ENCODE measurements around the gene MIA2. TPM values are rescaled to one million over a fixed set of nuclear protein-coding genes. Genes with fewer than 3 reads are reported as not detected.

Gene MIA2
- total RNA-seq, 1 donor, result 21.6 TPM

DNA sequence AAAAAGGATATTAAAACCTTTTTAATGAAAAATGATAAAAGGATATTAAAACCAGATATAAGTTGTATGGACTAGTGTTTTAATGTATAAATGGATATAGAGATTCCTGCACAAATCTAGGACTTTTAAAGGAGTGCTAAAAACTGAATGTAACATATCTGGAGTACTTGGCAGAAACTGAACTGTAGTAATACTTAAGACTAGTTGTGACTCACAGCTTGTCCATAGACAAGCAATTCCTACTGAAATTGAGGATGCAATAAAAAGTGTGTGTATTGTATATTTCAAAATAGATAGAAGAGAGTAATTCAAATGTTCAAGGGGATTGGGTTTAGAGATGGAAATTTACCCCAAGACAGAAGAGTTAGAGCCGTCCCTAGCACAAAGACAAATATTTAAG lies 138.9 kb downstream of the MIA2 start:
- DNase-seq (ENCODE audit: low read depth), result no peak
- no peak overlapping the region for H3K4me3 ChIP-seq (ENCODE audit: low read depth, low read length)
- TF ChIP-seq, protein P1, sequence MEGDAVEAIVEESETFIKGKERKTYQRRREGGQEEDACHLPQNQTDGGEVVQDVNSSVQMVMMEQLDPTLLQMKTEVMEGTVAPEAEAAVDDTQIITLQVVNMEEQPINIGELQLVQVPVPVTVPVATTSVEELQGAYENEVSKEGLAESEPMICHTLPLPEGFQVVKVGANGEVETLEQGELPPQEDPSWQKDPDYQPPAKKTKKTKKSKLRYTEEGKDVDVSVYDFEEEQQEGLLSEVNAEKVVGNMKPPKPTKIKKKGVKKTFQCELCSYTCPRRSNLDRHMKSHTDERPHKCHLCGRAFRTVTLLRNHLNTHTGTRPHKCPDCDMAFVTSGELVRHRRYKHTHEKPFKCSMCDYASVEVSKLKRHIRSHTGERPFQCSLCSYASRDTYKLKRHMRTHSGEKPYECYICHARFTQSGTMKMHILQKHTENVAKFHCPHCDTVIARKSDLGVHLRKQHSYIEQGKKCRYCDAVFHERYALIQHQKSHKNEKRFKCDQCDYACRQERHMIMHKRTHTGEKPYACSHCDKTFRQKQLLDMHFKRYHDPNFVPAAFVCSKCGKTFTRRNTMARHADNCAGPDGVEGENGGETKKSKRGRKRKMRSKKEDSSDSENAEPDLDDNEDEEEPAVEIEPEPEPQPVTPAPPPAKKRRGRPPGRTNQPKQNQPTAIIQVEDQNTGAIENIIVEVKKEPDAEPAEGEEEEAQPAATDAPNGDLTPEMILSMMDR (IDR thresholded peaks at IDR 0.05; ENCODE audit: insufficient read depth, low read depth, low read length), result no peak

DNA sequence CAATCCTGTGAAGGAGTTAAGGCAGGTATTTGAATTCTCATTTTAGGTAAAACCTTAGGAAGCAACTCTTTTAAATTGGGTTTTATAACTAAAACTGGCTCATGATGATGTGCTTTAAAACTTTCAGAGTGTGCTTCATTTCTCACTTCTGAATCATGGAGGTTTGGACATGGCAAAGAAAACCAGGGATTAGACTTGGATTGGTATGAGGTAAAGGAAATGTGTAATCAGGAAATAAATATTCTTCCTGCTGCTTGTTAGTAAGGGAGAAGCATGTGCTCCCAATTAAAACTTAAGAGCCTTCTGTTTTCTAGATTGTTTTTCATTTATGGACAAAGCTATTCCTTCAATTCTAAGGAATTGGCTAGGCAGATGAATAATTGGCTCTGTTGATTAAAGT lies 141.1 kb downstream of the MIA2 start:
- TF ChIP-seq, protein P1 (IDR thresholded peaks at IDR 0.05; ENCODE audit: insufficient read depth, low read depth, low read length), result no peak
- H3K4me3 ChIP-seq (ENCODE audit: low read depth, low read length), result no peak overlapping the region
- peak; percentile 54 for DNase-seq (ENCODE audit: low read depth)

DNA sequence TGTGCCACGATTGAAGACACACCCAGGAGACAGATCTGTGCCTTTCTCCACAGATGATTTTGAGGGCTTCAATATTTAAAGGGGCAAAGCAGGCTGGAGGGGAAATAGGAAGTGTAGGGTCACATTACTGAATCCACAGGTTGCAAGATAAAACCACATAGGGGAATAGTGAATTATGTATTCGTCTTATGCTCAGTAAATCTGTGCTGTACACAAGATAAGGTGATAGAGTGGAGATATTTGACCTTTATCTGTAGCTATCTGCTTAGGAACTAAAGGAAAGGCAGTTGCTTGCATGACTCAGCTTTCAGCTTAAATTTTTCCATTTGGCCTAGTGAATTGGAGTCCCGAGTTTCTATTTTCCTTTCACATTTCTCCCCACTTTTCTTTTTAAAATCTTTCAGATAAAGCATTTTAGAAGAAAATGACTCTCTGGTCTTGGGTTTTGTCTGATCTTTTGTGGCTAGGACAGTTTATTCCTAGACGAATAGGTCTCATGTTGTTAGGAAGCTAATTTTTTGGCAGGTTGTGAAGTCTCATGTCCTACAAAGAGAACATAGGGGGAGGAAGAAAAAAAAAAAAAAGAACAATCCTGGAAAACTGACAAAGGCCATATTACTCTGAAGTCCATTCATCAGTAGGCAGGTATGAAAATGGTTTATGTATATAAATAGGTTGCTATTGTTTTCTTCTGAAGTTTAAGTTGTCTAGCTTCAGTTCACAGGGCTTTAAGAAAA lies 143.1 kb downstream of the MIA2 start:
- DNase-seq (ENCODE audit: low read depth), result peak; percentile 67
- H3K4me3 ChIP-seq (ENCODE audit: low read depth, low read length), result no peak overlapping the region
- TF ChIP-seq, protein P1 (IDR thresholded peaks at IDR 0.05; ENCODE audit: insufficient read depth, low read depth, low read length), result no peak

DNA sequence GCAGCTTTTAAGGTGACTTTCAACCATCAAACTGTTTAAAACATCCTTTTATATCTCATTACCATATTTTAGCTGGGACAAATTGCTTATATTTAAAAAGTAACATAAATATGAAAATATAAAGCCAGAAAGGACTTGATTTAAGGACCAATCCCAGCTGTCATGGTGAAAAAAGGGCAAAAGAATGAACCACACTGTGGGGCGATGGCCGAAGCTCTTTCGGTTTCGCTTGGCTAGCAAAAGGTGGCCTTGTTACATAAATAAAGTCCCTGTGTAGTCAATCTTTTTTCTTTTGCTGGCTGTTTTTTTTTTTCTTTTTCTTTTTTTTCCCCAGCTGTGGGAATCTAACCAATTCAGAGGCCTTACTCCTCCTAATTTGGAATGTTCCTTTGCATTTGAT lies 147.7 kb downstream of the MIA2 start:
- H3K4me3 ChIP-seq (ENCODE audit: low read depth, low read length), result no peak overlapping the region
- TF ChIP-seq, protein P1 (IDR thresholded peaks at IDR 0.05; ENCODE audit: insufficient read depth, low read depth, low read length), result no peak
- no peak for DNase-seq (ENCODE audit: low read depth)

DNA sequence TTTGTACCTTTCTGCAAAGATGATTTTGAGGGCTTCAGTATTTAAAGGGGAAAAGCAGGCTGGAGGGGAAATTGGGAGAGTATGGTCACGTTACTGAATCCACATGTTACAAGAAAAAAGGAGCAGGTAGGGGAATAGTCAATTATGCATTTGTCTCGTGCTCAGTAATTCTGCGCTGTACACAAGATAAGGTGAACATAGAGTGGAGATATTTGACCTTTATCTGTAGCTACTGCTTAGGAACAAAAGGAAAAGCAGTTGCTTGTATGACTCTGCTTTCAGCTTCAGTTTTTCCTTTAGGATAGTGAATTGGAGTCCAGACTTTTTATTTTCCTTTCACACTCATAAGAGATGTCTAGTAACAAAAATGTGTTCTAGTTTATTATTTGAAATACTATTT lies 148.7 kb downstream of the MIA2 start:
- TF ChIP-seq, protein P1 (IDR thresholded peaks at IDR 0.05; ENCODE audit: insufficient read depth, low read depth, low read length), result no peak
- no peak overlapping the region for H3K4me3 ChIP-seq (ENCODE audit: low read depth, low read length)
- no peak for DNase-seq (ENCODE audit: low read depth)

DNA sequence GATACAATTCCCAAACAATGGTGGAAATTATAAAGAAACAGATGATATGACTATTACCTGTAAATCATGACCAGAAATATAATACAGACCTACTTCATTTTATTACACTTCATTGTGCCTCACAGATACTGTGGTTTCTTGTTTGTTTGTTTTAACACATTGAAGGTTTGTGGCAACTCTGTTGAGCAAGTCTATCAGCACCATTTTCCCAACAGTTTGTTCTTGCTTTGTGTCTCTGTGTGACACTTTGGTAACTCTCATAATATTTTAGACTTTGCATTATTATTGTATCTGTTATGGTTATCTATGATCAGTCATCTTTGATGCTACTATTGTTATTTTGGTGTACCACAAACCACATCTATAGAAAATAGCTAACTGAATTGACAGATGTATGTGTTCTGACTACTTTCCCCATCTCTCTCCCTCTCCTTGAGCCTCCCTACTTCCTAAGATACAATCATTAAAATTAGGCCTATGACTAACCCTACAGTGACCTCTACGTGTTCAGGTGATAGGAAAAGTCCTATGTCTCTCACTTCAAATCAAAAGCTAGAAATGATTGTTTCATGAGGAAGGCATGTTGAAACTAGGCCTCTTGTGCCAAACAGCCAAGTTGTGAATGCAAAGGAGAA lies 149.4 kb downstream of the MIA2 start:
- no peak overlapping the region for H3K4me3 ChIP-seq (ENCODE audit: low read depth, low read length)
- DNase-seq (ENCODE audit: low read depth), result no peak
- TF ChIP-seq, protein P1 (IDR thresholded peaks at IDR 0.05; ENCODE audit: insufficient read depth, low read depth, low read length), result no peak

All from fibroblast of villous mesenchyme (primary cell).